HG02943 (cell line): ENCODE measurements around the gene TMOD3.

Experiments
- ATAC-seq: cut with Tn5 transposase; IDR thresholded peaks from one replicate; pipeline ENCODE4 v1.9.1; 2021; ENCODE audit warnings: mild to moderate bottlenecking, low read depth, moderate library complexity; ENCODE audit not compliant: unreplicated experiment

The TMOD3 gene

DNA sequence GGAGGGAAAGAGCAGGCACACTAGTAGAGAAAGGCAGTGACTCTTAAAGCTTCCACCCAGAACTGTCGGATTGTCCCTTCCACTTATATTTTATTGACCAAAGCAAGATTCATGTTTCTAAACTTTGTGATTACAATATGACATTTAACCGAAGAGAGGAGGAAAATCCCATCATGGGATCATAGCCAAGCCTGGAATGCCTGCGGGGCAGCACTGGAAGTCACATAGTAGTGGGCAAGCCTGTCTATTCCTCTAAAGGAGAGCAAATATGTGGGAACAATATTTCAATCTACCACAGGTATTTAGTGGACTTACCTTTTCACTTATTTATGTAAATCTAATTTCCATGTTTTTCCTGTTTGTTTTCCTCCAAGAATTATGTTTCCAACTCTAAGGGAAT, 3.8 kb upstream of the TMOD3 start:
- ATAC-seq = no peak

- ATAC-seq = no peak
Observed at GRCh38 chr15:51828621-51829375, 655 bp upstream of the TMOD3 start.

GRCh38 chr15:51830276-51830806, 888 bp downstream of the TMOD3 start:
- peak; percentile 18 for ATAC-seq

DNA sequence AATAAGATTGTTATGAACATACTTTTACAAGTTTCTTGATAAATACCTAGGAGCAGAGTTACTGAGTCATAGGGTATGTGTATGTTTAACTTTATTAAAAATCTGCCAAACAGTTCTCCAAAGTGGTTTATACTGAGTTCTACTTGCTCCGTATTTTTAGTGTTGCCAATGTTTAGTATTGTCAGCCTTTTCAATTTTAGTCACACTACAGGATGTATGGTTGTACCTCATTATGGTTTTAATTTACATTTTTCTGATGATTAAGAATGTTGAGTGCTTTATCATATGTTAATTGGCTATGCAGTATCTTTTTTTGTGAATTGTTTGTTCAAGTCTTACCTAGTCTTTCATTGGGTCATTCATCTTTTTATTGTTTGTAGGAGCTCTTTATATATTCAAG, 4.3 kb downstream of the TMOD3 start:
- ATAC-seq = no peak

DNA sequence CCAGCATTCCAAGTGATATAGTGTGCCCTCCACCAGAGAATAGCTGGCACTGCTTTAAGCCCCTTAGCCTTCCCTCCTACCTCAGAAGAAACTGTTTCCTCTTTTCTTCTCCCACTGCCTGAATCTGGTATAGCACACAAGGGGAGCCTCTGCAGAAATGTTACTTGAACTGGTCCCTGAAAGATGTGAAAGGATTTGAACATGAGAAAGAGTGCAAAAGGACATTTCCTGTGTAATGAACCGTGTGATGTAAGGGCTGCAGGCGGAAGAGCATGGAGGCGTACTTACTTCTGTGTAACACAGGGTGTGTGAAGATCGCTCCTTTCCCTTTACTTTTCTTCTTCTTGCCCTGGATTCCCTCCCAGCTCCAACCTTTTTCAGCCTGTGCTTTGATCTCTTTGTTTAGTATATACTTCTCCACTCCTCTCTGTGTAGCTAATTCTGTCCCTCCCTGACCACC, 8.4 kb downstream of the TMOD3 start:
- no peak for ATAC-seq

- ATAC-seq = no peak
Observed at GRCh38 chr15:51838270-51838669, 8.8 kb downstream of the TMOD3 start.

GRCh38 chr15:51840692-51841091, 11.2 kb downstream of the TMOD3 start:
- ATAC-seq = no peak

- no peak for ATAC-seq
Observed at GRCh38 chr15:51841406-51842040, 12.1 kb downstream of the TMOD3 start.

DNA sequence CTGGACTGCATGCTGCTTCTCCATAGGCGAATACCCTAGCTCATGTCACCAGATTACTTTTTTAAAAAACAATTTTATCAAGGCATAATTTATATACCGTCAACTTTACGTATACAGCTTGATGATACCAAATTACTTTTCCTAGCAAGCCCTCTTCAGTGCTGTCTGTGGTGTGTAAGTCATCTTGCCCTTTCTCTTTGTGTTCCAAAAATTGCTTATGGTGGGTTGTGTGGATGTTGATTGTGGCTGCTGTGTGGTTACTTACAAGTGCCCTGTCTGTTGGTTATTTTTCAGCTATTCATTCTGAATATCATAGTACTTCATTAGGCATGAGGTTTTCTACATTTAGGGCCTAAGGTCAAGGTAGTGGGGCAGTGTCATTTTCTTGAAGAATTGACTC, 12.8 kb downstream of the TMOD3 start:
- ATAC-seq = no peak

- no peak for ATAC-seq
Observed at GRCh38 chr15:51842852-51843737, 13.6 kb downstream of the TMOD3 start.

DNA sequence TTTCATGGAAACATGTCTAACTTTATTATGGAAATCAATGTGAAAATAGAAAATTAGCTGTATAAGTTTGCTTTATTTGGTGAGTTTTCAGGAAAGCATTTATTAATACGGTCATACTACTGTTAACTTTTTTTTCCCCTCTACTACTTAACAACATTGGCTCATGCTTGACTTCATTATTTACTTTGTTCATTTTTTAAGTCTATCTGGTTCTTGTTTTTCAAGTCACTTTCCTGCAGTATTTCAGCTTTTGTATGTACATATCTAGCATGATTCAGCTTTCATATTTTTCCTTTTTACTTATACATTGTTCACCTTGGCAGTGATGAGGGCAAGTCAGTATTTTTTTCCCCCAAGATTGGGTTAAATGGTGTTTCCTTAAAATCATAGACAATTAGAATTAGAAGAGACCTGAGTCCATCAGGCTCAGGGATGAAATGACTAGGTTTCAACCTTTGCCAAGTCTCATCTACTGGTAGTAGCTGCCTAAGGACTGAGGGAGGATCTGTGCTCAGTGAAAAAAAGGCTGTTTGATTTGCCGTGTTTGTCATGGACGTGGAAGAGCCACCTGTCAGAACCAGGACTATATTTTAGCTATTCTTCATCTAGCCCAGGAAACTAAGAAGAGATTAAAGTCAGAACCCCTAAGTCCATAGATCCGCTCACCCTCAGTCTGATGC, 15.4 kb downstream of the TMOD3 start:
- no peak for ATAC-seq

- ATAC-seq = no peak
Observed at GRCh38 chr15:51846066-51846462, 16.6 kb downstream of the TMOD3 start.

DNA sequence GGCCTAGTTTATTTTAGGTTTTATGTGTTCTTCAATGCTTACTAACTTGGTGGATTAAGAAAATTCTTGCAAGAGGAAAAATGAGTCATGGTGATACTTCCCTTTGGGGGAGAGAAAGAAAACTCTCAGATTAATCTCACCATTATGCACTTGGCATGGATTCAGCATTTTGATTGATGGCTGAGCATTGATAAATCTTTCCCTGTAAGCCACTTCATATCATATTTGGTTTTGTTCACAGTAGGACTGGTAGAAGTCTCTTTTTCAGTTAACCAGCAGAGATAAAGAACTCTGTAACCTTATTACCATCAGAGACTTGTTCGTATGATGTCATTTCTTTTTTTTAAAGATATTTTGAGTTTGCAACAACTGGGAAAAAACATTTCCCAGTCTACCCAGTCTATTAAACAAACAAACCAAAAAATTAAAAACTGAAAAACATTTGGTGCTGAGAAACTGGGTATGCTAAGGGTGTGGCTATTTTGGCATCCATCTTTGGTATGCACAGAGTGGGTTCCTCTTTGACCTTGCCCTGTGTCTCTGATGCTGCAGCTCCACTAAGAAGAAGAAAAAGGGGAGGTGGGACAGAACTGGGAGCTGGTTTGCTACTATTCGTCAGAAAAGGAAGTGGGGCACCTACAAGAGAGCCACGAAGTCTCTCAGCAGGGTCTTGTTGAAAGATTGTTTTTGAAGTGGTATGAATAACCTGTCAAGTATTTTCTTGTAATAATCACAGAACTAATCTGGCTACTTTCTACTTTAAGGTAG, 17.2 kb downstream of the TMOD3 start:
- ATAC-seq = no peak

DNA sequence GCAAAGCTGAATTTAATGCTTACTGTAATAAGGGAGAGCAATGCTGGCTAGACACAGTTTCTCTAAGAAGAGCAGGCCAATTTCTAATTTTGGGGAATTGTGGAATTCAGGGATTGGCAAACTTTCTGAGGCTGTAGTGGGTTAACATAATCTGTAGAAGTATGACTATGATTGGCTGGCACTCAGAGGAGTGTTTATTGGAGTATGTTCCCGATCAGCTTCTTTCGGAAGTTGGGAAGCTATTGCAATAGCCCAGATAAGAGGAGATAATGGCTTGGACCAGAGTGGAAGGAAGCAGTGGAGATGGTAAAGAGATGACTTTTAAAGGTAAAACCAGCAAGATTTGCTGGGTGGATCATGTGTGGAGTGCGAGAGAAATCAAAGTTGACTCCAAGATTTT, 19.4 kb downstream of the TMOD3 start:
- ATAC-seq = no peak

GRCh38 chr15:51849860-51850259, 20.4 kb downstream of the TMOD3 start:
- ATAC-seq = no peak

- ATAC-seq = no peak
Observed at GRCh38 chr15:51853998-51854397, 24.5 kb downstream of the TMOD3 start.

GRCh38 chr15:51855612-51856011, 26.2 kb downstream of the TMOD3 start:
- no peak for ATAC-seq

GRCh38 chr15:51856714-51857380, 27.4 kb downstream of the TMOD3 start:
- no peak for ATAC-seq
